HepG2 (cell line): ENCODE results near the gene TST. TPM values are rescaled to one million over a fixed set of nuclear protein-coding genes. Genes with fewer than 3 reads are reported as not detected.

ENCODE experiments used
- AGO2 ChIP-seq: fragments of 200-400 bp; formaldehyde crosslinking; optimal IDR thresholded peaks from 2 replicates; pipeline ENCODE3; 2017; ENCODE audit warnings: mild to moderate bottlenecking, low read depth, low read length, moderate library complexity
- AKAP8 ChIP-seq: sonication (generic); formaldehyde crosslinking; IDR thresholded peaks from 2 replicates; pipeline ENCODE4 v1.5.1; 2020; ENCODE audit warnings: mild to moderate bottlenecking, missing genetic modification reagents
- ATM ChIP-seq: fragments of 450-650 bp; IDR thresholded peaks from 2 replicates; pipeline ENCODE4 v1.7.1; 2017; ENCODE audit warnings: mild to moderate bottlenecking, borderline replicate concordance
- HIVEP1 ChIP-seq: sonication (generic); formaldehyde crosslinking; IDR thresholded peaks from 2 replicates; pipeline ENCODE4 v1.4.0; 2020; ENCODE audit warnings: mild to moderate bottlenecking, missing genetic modification reagents
- HOXA9 ChIP-seq: sonication (generic); formaldehyde crosslinking; IDR thresholded peaks from 2 replicates; pipeline ENCODE4 v1.8.1; 2022; ENCODE audit warnings: missing genetic modification reagents, mild to moderate bottlenecking, moderate library complexity, borderline replicate concordance
- ISL2 ChIP-seq: sonication (generic); formaldehyde crosslinking; IDR thresholded peaks from 2 replicates; pipeline ENCODE4 v1.5.0; 2020; ENCODE audit warnings: missing genetic modification reagents
- NFKB2 ChIP-seq: sonication (generic); formaldehyde crosslinking; IDR thresholded peaks from 2 replicates; pipeline ENCODE4 v1.4.0; 2020; ENCODE audit warnings: missing genetic modification reagents, borderline replicate concordance
- PAF1 ChIP-seq: IDR thresholded peaks from 2 replicates; pipeline ENCODE4 v1.6.1; 2016; ENCODE audit warnings: missing genetic modification reagents, missing compliant biosample characterization
- POLR2A ChIP-seq, 2 experiments: IDR thresholded peaks; 2 replicates each; pipeline ENCODE4 v1.6.1; 2011; ENCODE audit warnings: low read depth in 2 of 2, low read length in 2 of 2, mild to moderate bottlenecking in 1 of 2, moderate library complexity in 1 of 2; ENCODE audit not compliant: insufficient read depth in 1 of 2
- RBFOX2 ChIP-seq: fragments of 200-400 bp; formaldehyde crosslinking; IDR thresholded peaks from 2 replicates; pipeline ENCODE4 v1.6.1; 2017; ENCODE audit warnings: low read depth, mild to moderate bottlenecking, low read length
- SIN3A ChIP-seq: IDR thresholded peaks from 2 replicates; pipeline ENCODE4 v1.6.1; 2011; ENCODE audit warnings: low read depth, mild to moderate bottlenecking, control low read depth, low read length, borderline replicate concordance
- UBTF ChIP-seq: sonication (generic); formaldehyde crosslinking; IDR thresholded peaks from 2 replicates; pipeline ENCODE4 v1.4.0; 2020; ENCODE audit warnings: mild to moderate bottlenecking, missing genetic modification reagents
- YEATS4 ChIP-seq: sonication (generic); formaldehyde crosslinking; IDR thresholded peaks from 2 replicates; pipeline ENCODE4 v1.4.0; 2020; ENCODE audit warnings: missing genetic modification reagents, borderline replicate concordance
- ZC3H4 ChIP-seq: sonication (generic); formaldehyde crosslinking; IDR thresholded peaks from 2 replicates; pipeline ENCODE4 v1.4.0; 2020; ENCODE audit warnings: missing genetic modification reagents, borderline replicate concordance
- ZFY ChIP-seq: sonication (generic); formaldehyde crosslinking; IDR thresholded peaks from 2 replicates; pipeline ENCODE4 v1.4.0; 2020; ENCODE audit warnings: missing genetic modification reagents
- ZNF12 ChIP-seq: sonication (generic); formaldehyde crosslinking; IDR thresholded peaks from 2 replicates; pipeline ENCODE4 v1.5.0; 2020; ENCODE audit warnings: missing genetic modification reagents
- polyA plus RNA-seq, 8 experiments: library from polyadenylated mRNA; depleted of rRNA in 3 of 8; stranded (reverse) in 7 of 8; unstranded in 1 of 8; fragments of >200 nt; fragmentation: Illumina TruSeq in 4 of 8; extraction: Trizol in 4 of 8; gene quantifications; 2 replicates each; pipeline versions ENCODE4 v1.2.1 to v1.2.3, GENCODE V29; 2011 to 2016; ENCODE audit warnings: low read depth in 4 of 8, missing spikeins in 1 of 8, mixed read lengths in 1 of 8; ENCODE audit not compliant: insufficient read depth in 1 of 8
- total RNA-seq, 5 experiments: library from RNA; depleted of rRNA; stranded (reverse); fragments of >200 nt; fragmentation: Illumina TruSeq; extraction: Trizol; gene quantifications; 2 replicates each; pipeline ENCODE4 v1.2.3, GENCODE V29; 2016; ENCODE audit warnings: low read depth in 1 of 5
- TF ChIP-seq, protein P1 (sequence below): sonication (generic); formaldehyde crosslinking; IDR thresholded peaks from 2 replicates; pipeline ENCODE4 v1.4.0; 2020; ENCODE audit warnings: low read depth, missing genetic modification reagents
- TF ChIP-seq, protein P2 (sequence below): sonication (generic); formaldehyde crosslinking; IDR thresholded peaks from 2 replicates; pipeline ENCODE4 v1.4.0; 2020; ENCODE audit warnings: missing genetic modification reagents, low read depth, mild to moderate bottlenecking, borderline replicate concordance
- TF ChIP-seq, protein P3 (sequence below): sonication (generic); formaldehyde crosslinking; IDR thresholded peaks from 2 replicates; pipeline ENCODE4 v1.4.0; 2020; ENCODE audit warnings: mild to moderate bottlenecking, missing genetic modification reagents
- TF ChIP-seq, protein P4 (sequence below): IDR thresholded peaks from 2 replicates; pipeline ENCODE4 v1.6.1; 2016; ENCODE audit warnings: missing compliant biosample characterization, missing genetic modification reagents, borderline replicate concordance

The TST gene
- total and polyA plus RNA-seq, 2 of the 13 experiments (the other 11 are each of a cell fraction or from before 2014, with no cell fraction given), result 44.6 to 63.6 TPM

DNA sequence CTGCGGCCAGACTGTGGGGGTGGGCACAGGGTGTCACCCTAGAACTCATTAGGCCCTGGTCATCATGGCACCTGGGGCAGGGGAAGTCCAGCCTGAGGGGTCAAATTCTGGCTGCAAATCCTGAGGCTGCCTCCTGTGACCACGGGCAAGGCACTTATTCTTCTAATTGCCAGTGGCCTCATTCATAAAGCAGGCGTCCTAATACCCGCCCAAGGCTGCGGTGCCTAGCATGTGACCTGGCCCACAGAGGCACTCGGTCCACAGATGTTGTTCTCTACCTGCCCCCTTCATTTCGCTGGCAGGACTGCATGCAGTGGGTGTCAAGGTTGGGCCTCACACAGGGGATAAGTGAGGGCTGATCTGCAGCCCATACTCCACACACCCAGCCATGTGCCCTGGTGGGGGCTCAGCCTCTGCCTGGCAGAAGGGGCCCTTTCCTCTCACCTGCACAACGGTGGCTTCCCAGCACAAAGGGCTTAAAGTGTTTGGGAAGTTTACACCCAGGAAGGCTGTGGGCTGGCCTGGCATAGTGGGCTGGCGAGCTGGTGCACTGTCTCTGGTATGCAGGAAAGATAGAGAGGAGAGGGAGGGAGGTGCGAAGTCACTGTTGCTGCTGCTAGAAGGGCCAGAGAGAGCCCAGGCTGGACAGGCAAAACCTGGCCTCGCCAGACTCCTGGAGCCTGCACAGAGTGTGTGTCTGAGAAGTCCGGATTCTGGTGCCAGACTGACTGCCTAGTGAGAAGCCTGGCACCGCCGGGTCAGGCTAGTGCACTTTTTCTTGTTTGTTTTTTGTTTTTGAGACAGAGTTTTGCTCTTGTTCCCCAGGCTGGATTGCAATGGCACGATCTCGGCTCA is 3.5 kb upstream of the TST start (continued):
- TF ChIP-seq, protein P1, sequence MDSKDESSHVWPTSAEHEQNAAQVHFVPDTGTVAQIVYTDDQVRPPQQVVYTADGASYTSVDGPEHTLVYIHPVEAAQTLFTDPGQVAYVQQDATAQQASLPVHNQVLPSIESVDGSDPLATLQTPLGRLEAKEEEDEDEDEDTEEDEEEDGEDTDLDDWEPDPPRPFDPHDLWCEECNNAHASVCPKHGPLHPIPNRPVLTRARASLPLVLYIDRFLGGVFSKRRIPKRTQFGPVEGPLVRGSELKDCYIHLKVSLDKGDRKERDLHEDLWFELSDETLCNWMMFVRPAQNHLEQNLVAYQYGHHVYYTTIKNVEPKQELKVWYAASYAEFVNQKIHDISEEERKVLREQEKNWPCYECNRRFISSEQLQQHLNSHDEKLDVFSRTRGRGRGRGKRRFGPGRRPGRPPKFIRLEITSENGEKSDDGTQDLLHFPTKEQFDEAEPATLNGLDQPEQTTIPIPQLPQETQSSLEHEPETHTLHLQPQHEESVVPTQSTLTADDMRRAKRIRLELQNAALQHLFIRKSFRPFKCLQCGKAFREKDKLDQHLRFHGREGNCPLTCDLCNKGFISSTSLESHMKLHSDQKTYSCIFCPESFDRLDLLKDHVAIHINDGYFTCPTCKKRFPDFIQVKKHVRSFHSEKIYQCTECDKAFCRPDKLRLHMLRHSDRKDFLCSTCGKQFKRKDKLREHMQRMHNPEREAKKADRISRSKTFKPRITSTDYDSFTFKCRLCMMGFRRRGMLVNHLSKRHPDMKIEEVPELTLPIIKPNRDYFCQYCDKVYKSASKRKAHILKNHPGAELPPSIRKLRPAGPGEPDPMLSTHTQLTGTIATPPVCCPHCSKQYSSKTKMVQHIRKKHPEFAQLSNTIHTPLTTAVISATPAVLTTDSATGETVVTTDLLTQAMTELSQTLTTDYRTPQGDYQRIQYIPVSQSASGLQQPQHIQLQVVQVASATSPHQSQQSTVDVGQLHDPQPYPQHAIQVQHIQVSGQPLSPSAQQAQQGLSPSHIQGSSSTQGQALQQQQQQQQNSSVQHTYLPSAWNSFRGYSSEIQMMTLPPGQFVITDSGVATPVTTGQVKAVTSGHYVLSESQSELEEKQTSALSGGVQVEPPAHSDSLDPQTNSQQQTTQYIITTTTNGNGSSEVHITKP (CRISPR knock-in tag), result no peak
- TF ChIP-seq UBTF (CRISPR knock-in tag) (no peak), ZC3H4 (CRISPR knock-in tag) (peak; percentile 56; the same call in 1 of the 2 replicates), ZNF12 (CRISPR knock-in tag) (peak; percentile 86), NFKB2 (CRISPR knock-in tag) (peak; percentile 67; the same call in 1 of the 2 replicates), ISL2 (CRISPR knock-in tag) (no peak), YEATS4 (0 out of 2 replicates have a peak, but pooled peaks have one; percentile 14), AGO2 (peak; percentile 88), HIVEP1 (CRISPR knock-in tag) (peak; percentile 39; the same call in 1 of the 2 replicates), RBFOX2 (peak; percentile 47), PAF1 (peak; percentile 73), ZFY (0 out of 2 replicates have a peak, but pooled peaks have one; percentile 22), AKAP8 (0 out of 2 replicates have a peak, but pooled peaks have one; percentile 40), HOXA9 (peak; percentile 52; the same call in 1 of the 2 replicates), POLR2A (IDR thresholded peaks at IDR 0.05; ENCODE audit: insufficient read depth in 1 of 2, low read depth in 2 of 2, low read length in 2 of 2) (peak; percentile 13 to 48; a peak in 1 of 4 replicates), ATM (no peak), SIN3A (no peak)
- TF ChIP-seq, protein P2, sequence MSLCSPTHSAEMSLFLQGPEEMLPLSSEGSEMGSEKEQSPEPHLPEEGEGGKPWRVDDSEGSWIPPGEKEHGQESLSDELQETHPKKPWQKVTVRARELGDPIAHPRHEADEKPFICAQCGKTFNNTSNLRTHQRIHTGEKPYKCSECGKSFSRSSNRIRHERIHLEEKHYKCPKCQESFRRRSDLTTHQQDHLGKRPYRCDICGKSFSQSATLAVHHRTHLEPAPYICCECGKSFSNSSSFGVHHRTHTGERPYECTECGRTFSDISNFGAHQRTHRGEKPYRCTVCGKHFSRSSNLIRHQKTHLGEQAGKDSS (CRISPR knock-in tag), result 0 out of 2 replicates have a peak, but pooled peaks have one; percentile 46
- TF ChIP-seq, protein P3, sequence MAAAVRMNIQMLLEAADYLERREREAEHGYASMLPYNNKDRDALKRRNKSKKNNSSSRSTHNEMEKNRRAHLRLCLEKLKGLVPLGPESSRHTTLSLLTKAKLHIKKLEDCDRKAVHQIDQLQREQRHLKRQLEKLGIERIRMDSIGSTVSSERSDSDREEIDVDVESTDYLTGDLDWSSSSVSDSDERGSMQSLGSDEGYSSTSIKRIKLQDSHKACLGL (CRISPR knock-in tag), result peak; percentile 44; the same call in 1 of the 2 replicates
- TF ChIP-seq, protein P4, sequence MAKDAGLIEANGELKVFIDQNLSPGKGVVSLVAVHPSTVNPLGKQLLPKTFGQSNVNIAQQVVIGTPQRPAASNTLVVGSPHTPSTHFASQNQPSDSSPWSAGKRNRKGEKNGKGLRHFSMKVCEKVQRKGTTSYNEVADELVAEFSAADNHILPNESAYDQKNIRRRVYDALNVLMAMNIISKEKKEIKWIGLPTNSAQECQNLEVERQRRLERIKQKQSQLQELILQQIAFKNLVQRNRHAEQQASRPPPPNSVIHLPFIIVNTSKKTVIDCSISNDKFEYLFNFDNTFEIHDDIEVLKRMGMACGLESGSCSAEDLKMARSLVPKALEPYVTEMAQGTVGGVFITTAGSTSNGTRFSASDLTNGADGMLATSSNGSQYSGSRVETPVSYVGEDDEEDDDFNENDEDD, result 0 out of 2 replicates have a peak, but pooled peaks have one; percentile 17
